Non-pigmented ciliary epithelial cell (primary cell): Measurements from ENCODE around the gene PPP1R2.
A peak's percentile ranks its signal among the peaks of the same experiment; 100 is the strongest.
"Not testable (repeated sequence)": the region's sequence is repeated elsewhere in the genome, so short reads cannot be mapped to it uniquely, and the experiment has no call there.

Experiments used
- DNase-seq: peaks from one replicate; pipeline ENCODE4 v3.0.0-alpha.2; 2010; ENCODE audit warnings: low read depth

PPP1R2 gene

GRCh38 chr3:195537995-195538394 lies 5.1 kb downstream of the PPP1R2 start:
- no peak for DNase-seq

- no peak for DNase-seq
Measured at GRCh38 chr3:195535293-195535692, 7.8 kb downstream of the PPP1R2 start.

- DNase-seq, result no peak
Measured at GRCh38 chr3:195532834-195533233, 10.3 kb downstream of the PPP1R2 start.

GRCh38 chr3:195532345-195532744 lies 10.8 kb downstream of the PPP1R2 start:
- DNase-seq, result no peak

GRCh38 chr3:195531683-195532082 lies 11.4 kb downstream of the PPP1R2 start:
- DNase-seq, result no peak

- no peak for DNase-seq
Measured at GRCh38 chr3:195526492-195526891, 16.6 kb downstream of the PPP1R2 start.

- DNase-seq, result no peak
Measured at GRCh38 chr3:195524171-195524896, 18.8 kb downstream of the PPP1R2 start.

GRCh38 chr3:195522254-195523023 lies 20.7 kb downstream of the PPP1R2 start:
- DNase-seq, result no peak

GRCh38 chr3:195517030-195517429 lies 26.1 kb downstream of the PPP1R2 start:
- no peak for DNase-seq

- not testable (repeated sequence) for DNase-seq
Measured at GRCh38 chr3:195514610-195515235, 28.4 kb downstream of the PPP1R2 start.

GRCh38 chr3:195512798-195513345 lies 30.3 kb downstream of the PPP1R2 start:
- no peak for DNase-seq

GRCh38 chr3:195511136-195511535 lies 32.0 kb downstream of the PPP1R2 start:
- DNase-seq, result no peak

GRCh38 chr3:195508185-195508584 lies 34.9 kb downstream of the PPP1R2 start:
- no peak for DNase-seq

GRCh38 chr3:195475614-195476013 lies 67.5 kb downstream of the PPP1R2 start:
- no peak for DNase-seq

GRCh38 chr3:195475116-195475515 lies 68.0 kb downstream of the PPP1R2 start:
- DNase-seq, result not testable (repeated sequence)

GRCh38 chr3:195468841-195469240 lies 74.3 kb downstream of the PPP1R2 start:
- no peak for DNase-seq

- no peak for DNase-seq
Measured at GRCh38 chr3:195468391-195468776, 74.7 kb downstream of the PPP1R2 start.

GRCh38 chr3:195467641-195468390 lies 75.3 kb downstream of the PPP1R2 start:
- DNase-seq, result peak; percentile 55

GRCh38 chr3:195466251-195466650 lies 76.9 kb downstream of the PPP1R2 start:
- no peak for DNase-seq
